ENCODE measurements around the gene AMBRA1.
A peak's percentile ranks its signal among the peaks of the same experiment; 100 is the strongest.

The AMBRA1 gene

GRCh38 chr11:46465683-46466082 is 128.1 kb downstream of the AMBRA1 start:
- DNase-seq, result no peak

GRCh38 chr11:46463701-46464421 is 130.0 kb downstream of the AMBRA1 start:
- DNase-seq, result no peak

- DNase-seq, result peak in 1 of 2 experiments; percentile 10
These were observed 132.3 kb downstream of the AMBRA1 start for GRCh38 chr11:46461461-46461927.

GRCh38 chr11:46458491-46458890 is 135.3 kb downstream of the AMBRA1 start:
- no peak for DNase-seq

GRCh38 chr11:46457659-46458424 is 136.0 kb downstream of the AMBRA1 start:
- no peak for DNase-seq

GRCh38 chr11:46457021-46457420 is 136.8 kb downstream of the AMBRA1 start:
- no peak for DNase-seq

GRCh38 chr11:46456269-46457001 is 137.4 kb downstream of the AMBRA1 start:
- no peak for DNase-seq

GRCh38 chr11:46455834-46456233 is 138.0 kb downstream of the AMBRA1 start:
- DNase-seq, result no peak

- DNase-seq, result no peak
These were observed 140.8 kb downstream of the AMBRA1 start for GRCh38 chr11:46452918-46453517.

GRCh38 chr11:46451759-46452158 is 142.1 kb downstream of the AMBRA1 start:
- no peak for DNase-seq

- no peak for DNase-seq
These were observed 142.9 kb downstream of the AMBRA1 start for GRCh38 chr11:46450846-46451477.

GRCh38 chr11:46447544-46447943 is 146.3 kb downstream of the AMBRA1 start:
- DNase-seq, result no peak

- no peak for DNase-seq
These were observed 147.7 kb downstream of the AMBRA1 start for GRCh38 chr11:46445920-46446771.

GRCh38 chr11:46445192-46445919 is 148.5 kb downstream of the AMBRA1 start:
- no peak for DNase-seq

GRCh38 chr11:46444305-46444704 is 149.5 kb downstream of the AMBRA1 start:
- no peak for DNase-seq

- DNase-seq, result peak; percentile 67 to 78
These were observed 155.6 kb downstream of the AMBRA1 start for GRCh38 chr11:46438211-46438610.

- no peak for DNase-seq
These were observed 156.6 kb downstream of the AMBRA1 start for GRCh38 chr11:46437122-46437689.

- DNase-seq, result peak in 1 of 2 experiments; percentile 27
These were observed 157.7 kb downstream of the AMBRA1 start for GRCh38 chr11:46436113-46436512.

GRCh38 chr11:46435679-46436078 is 158.1 kb downstream of the AMBRA1 start:
- no peak for DNase-seq

- no peak for DNase-seq
These were observed 162.6 kb downstream of the AMBRA1 start for GRCh38 chr11:46431211-46431610.

All from NCI-H524 (cell line).